Measurements from ENCODE around the gene PLXND1.

PLXND1 gene, protein sequence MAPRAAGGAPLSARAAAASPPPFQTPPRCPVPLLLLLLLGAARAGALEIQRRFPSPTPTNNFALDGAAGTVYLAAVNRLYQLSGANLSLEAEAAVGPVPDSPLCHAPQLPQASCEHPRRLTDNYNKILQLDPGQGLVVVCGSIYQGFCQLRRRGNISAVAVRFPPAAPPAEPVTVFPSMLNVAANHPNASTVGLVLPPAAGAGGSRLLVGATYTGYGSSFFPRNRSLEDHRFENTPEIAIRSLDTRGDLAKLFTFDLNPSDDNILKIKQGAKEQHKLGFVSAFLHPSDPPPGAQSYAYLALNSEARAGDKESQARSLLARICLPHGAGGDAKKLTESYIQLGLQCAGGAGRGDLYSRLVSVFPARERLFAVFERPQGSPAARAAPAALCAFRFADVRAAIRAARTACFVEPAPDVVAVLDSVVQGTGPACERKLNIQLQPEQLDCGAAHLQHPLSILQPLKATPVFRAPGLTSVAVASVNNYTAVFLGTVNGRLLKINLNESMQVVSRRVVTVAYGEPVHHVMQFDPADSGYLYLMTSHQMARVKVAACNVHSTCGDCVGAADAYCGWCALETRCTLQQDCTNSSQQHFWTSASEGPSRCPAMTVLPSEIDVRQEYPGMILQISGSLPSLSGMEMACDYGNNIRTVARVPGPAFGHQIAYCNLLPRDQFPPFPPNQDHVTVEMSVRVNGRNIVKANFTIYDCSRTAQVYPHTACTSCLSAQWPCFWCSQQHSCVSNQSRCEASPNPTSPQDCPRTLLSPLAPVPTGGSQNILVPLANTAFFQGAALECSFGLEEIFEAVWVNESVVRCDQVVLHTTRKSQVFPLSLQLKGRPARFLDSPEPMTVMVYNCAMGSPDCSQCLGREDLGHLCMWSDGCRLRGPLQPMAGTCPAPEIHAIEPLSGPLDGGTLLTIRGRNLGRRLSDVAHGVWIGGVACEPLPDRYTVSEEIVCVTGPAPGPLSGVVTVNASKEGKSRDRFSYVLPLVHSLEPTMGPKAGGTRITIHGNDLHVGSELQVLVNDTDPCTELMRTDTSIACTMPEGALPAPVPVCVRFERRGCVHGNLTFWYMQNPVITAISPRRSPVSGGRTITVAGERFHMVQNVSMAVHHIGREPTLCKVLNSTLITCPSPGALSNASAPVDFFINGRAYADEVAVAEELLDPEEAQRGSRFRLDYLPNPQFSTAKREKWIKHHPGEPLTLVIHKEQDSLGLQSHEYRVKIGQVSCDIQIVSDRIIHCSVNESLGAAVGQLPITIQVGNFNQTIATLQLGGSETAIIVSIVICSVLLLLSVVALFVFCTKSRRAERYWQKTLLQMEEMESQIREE (N-terminal part only)

GRCh38 chr3:129606636-129607390 is at the start of gene PLXND1:
PLXND1 (minus strand) TSS chr3:129606676; CDS start chr3:129606639, 37 bp downstream.
- H3K4me3 ChIP-seq (replicated peaks; ENCODE audit: low read depth, low read length): peak within 1 kb of the TSS; percentile 62
- TF ChIP-seq, protein P1, sequence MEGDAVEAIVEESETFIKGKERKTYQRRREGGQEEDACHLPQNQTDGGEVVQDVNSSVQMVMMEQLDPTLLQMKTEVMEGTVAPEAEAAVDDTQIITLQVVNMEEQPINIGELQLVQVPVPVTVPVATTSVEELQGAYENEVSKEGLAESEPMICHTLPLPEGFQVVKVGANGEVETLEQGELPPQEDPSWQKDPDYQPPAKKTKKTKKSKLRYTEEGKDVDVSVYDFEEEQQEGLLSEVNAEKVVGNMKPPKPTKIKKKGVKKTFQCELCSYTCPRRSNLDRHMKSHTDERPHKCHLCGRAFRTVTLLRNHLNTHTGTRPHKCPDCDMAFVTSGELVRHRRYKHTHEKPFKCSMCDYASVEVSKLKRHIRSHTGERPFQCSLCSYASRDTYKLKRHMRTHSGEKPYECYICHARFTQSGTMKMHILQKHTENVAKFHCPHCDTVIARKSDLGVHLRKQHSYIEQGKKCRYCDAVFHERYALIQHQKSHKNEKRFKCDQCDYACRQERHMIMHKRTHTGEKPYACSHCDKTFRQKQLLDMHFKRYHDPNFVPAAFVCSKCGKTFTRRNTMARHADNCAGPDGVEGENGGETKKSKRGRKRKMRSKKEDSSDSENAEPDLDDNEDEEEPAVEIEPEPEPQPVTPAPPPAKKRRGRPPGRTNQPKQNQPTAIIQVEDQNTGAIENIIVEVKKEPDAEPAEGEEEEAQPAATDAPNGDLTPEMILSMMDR (IDR thresholded peaks at IDR 0.05; ENCODE audit: low read depth, low read length, missing control alignments): no peak
- no peak for DNase-seq (ENCODE audit: extremely low read depth, low read depth)

DNA sequence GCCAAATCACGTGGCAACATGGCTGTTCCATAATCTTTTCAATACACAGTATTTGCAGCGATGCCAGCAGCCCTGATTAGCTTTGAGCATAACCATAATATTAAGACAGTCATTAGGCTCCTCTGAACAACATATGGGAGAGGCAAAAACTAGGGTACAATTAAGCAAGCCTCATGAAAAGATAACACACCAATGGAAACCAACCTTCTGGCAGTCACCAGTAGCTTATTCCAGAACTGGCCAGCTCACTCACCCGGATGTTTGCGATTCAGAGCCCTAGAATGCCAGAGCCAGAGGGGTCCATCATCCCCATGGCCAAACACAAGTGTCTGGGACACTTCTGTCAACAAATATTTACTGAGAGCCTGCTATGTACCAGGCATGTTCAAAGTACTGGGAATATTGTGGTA is 48.8 kb upstream of the PLXND1 start:
- DNase-seq (ENCODE audit: extremely low read depth, low read depth): no peak
- H3K4me3 ChIP-seq (replicated peaks; ENCODE audit: low read depth, low read length): no peak overlapping the region
- TF ChIP-seq, protein P1 (IDR thresholded peaks at IDR 0.05; ENCODE audit: low read depth, low read length, missing control alignments): no peak

GRCh38 chr3:129654131-129654530 is 47.7 kb upstream of the PLXND1 start:
- H3K4me3 ChIP-seq (replicated peaks; ENCODE audit: low read depth, low read length): no peak overlapping the region
- DNase-seq (ENCODE audit: extremely low read depth, low read depth): no peak
- TF ChIP-seq, protein P1 (IDR thresholded peaks at IDR 0.05; ENCODE audit: low read depth, low read length, missing control alignments): no peak

DNA sequence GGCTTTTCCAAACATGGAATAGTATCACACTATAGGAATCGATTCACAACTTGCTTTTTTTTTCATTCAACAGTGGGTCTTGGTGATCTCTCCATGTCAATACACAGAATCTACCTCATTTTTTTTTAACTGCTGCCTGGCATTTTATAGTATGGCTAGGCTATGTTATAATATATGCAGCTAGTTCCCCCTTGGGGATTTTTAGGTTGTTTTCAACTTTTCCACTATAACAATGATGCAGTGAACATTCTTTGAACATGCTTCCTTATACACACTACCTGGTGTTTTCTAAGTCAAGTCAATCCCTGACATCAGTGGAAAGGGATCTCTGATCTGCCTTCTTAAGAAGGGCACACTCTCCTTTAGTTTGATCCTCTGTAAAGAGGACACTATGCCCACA is 46.5 kb upstream of the PLXND1 start:
- DNase-seq (ENCODE audit: extremely low read depth, low read depth): no peak
- no peak overlapping the region for H3K4me3 ChIP-seq (replicated peaks; ENCODE audit: low read depth, low read length)
- TF ChIP-seq, protein P1 (IDR thresholded peaks at IDR 0.05; ENCODE audit: low read depth, low read length, missing control alignments): no peak

DNA sequence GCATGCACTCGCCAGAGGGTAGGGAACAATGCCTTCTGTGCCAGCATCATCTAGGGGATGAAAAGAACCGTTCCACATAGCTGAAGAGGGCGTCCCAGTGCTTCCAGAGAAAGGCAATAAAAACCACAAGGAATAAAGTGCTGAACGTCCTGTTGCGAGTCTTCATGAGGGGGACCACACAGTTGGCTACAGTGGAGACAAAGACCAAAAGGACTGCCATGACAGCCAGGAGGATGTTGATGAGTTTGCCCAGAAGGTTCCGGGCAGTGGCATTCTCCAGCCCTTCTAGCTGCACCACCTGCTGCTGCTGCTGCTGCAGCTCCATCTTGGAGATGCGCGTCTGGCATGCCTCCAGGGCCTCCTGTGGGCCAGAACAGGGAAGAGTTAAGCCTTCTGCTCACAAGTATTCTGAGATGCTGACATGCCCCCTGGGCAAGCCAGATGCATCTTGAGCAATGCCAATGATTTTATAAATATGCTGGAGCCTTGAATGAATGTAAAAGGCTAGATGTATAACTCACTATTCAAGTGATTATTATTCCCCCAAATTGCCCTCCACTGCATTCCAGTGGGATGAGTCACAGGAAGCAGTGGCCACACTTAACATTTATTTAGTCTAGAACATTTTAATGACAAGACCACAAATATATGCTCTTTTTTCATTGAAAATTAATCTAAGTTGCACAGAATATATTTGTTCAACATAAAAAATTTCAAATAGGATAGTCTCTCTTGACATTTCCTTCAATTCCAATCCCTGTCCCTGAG is 45.1 kb upstream of the PLXND1 start:
- peak; percentile 73 for DNase-seq (ENCODE audit: extremely low read depth, low read depth)
- H3K4me3 ChIP-seq (replicated peaks; ENCODE audit: low read depth, low read length): no peak overlapping the region
- TF ChIP-seq, protein P1 (IDR thresholded peaks at IDR 0.05; ENCODE audit: low read depth, low read length, missing control alignments): no peak
